Measurements from ENCODE around the gene DACT1.

- no peak for TF ChIP-seq CTCF (IDR thresholded peaks at IDR 0.05)
- TF ChIP-seq POLR2A (IDR thresholded peaks at IDR 0.05): no peak
Measured at GRCh38 chr14:58639198-58639565, 1.4 kb downstream of the DACT1 start.
